Endodermal cell (in vitro differentiated cells): ENCODE data around the gene DOCK2. TPM values are rescaled to one million over a fixed set of nuclear protein-coding genes. Genes with fewer than 3 reads are reported as not detected.

Experiments
- DNase-seq: peaks from one replicate; pipeline ENCODE4 v3.0.0-alpha.2; 2017
- H3K27ac ChIP-seq: 2 replicates; pipeline ENCODE4 v1.5.1; 2013; ENCODE audit warnings: mild to moderate bottlenecking, low read depth, low read length, moderate library complexity
- H3K27me3 ChIP-seq: 2 replicates; pipeline ENCODE4 v1.6.1; 2013; ENCODE audit warnings: mild to moderate bottlenecking, low read length, moderate library complexity; ENCODE audit not compliant: insufficient read depth, control insufficient read depth, poor library complexity, severe bottlenecking
- H3K36me3 ChIP-seq: 2 replicates; pipeline ENCODE4 v1.7.0; 2013; ENCODE audit warnings: mild to moderate bottlenecking, low read length, moderate library complexity; ENCODE audit not compliant: control insufficient read depth, insufficient read depth
- H3K4me1 ChIP-seq: one replicate; pipeline ENCODE4 v1.7.0; 2013; ENCODE audit warnings: low read length; ENCODE audit not compliant: control insufficient read depth, insufficient read depth
- H3K4me3 ChIP-seq: 2 replicates; pipeline ENCODE4 v1.5.1; 2013; ENCODE audit warnings: mild to moderate bottlenecking, low read length, moderate library complexity
- H3K9ac ChIP-seq: 2 replicates; pipeline ENCODE4 v1.6.1; 2013; ENCODE audit warnings: mild to moderate bottlenecking, low read length, moderate library complexity; ENCODE audit not compliant: poor library complexity, severe bottlenecking; ENCODE audit errors: extremely low read depth
- H3K9me3 ChIP-seq: 2 replicates; pipeline ENCODE4 v1.6.1; 2013; ENCODE audit warnings: mild to moderate bottlenecking, low read length, moderate library complexity; ENCODE audit not compliant: control insufficient read depth
- H3K27ac Mint-ChIP-seq: 2 replicates; pipeline ENCODE4 v1.8.0; 2020; ENCODE audit warnings: mixed read lengths
- H3K27me3 Mint-ChIP-seq: 2 replicates; pipeline ENCODE4 v1.8.0; 2021; ENCODE audit warnings: mild to moderate bottlenecking, mixed read lengths; ENCODE audit not compliant: insufficient read depth
- H3K36me3 Mint-ChIP-seq: 2 replicates; pipeline ENCODE4 v1.8.0; 2020; ENCODE audit warnings: low read depth, mixed read lengths
- H3K4me1 Mint-ChIP-seq: 2 replicates; pipeline ENCODE4 v1.8.0; 2020; ENCODE audit warnings: mixed read lengths
- H3K4me3 Mint-ChIP-seq: 2 replicates; pipeline ENCODE4 v1.8.0; 2020; ENCODE audit warnings: mild to moderate bottlenecking, moderate library complexity, mixed read lengths
- H3K9me3 Mint-ChIP-seq: 2 replicates; pipeline ENCODE4 v1.8.0; 2020; ENCODE audit warnings: mild to moderate bottlenecking, mixed read lengths
- whole genome bisulfite sequencing, 2 experiments: methylation state at CpG; one replicate each; pipeline versions ENCODE4 v1.1.5 to v1.1.7; 2013; ENCODE audit warnings: missing lambda C conversion rate in 2 of 2, mixed read lengths in 1 of 2; ENCODE audit not compliant: insufficient coverage in 1 of 2, insufficient read length in 1 of 2; 5-methylcytosine and 5-hydroxymethylcytosine counted together
- total RNA-seq, 2 donors: library from RNA; stranded (reverse); fragmentation: NEBNext Ultra II Directional in 1 of 2; extraction: Animal tissue kit (Norgen Biotek cat#: 25700) in 1 of 2; gene quantifications; 2 replicates in 1 of 2; 3 replicates in 1 of 2; pipeline ENCODE4 v1.2.1, GENCODE V29; 2021
- TF ChIP-seq, protein P1 (sequence below): fragments of 200-600 bp; sonication (generic); conservative IDR thresholded peaks from 2 replicates; pipeline ENCODE4 v1.5.0; 2021; ENCODE audit warnings: antibody characterized with exemption, mild to moderate bottlenecking

Gene DOCK2
- total RNA-seq, 2 donors from 2014 or later, result 2.6 to 3.9 TPM

DNA sequence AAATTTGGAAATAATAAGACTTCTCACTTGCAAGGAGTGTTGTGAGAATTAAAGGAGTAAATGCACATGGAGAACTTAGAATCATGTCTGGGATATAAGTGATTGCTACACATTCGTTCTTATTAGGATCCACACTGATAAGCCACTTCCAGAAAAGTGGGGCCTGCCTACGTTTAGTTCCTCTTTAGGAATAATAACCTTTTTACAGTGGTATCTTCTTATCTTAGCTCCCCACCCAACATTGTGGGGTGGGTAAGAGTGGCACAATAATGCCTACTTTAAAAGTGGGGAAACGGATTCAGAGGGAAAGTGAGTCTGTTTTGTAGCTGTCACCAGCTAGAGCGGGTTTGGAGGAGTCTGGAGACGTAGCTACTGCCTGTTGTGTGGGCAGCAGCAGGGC, 16.0 kb downstream of the DOCK2 start:
- H3K27ac ChIP-seq, result no peak overlapping the region
- no peaks in the 10 kb centered on the region for H3K36me3 Mint-ChIP-seq
- 80 to 89% methylated on average over 1 to 5 of the region's 5 CpGs for WGBS, 2 experiments
- peaks cover 3% of the 10 kb centered on the region for H3K27me3 Mint-ChIP-seq
- TF ChIP-seq, protein P1, sequence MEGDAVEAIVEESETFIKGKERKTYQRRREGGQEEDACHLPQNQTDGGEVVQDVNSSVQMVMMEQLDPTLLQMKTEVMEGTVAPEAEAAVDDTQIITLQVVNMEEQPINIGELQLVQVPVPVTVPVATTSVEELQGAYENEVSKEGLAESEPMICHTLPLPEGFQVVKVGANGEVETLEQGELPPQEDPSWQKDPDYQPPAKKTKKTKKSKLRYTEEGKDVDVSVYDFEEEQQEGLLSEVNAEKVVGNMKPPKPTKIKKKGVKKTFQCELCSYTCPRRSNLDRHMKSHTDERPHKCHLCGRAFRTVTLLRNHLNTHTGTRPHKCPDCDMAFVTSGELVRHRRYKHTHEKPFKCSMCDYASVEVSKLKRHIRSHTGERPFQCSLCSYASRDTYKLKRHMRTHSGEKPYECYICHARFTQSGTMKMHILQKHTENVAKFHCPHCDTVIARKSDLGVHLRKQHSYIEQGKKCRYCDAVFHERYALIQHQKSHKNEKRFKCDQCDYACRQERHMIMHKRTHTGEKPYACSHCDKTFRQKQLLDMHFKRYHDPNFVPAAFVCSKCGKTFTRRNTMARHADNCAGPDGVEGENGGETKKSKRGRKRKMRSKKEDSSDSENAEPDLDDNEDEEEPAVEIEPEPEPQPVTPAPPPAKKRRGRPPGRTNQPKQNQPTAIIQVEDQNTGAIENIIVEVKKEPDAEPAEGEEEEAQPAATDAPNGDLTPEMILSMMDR, result no peak
- no peaks in the 10 kb centered on the region for H3K36me3 ChIP-seq
- H3K4me1 Mint-ChIP-seq, result peaks cover 22% of the 10 kb centered on the region
- H3K4me3 ChIP-seq, result no peak overlapping the region
- H3K27me3 ChIP-seq, result no peaks in the 10 kb centered on the region
- no peaks in the 10 kb centered on the region for H3K4me1 ChIP-seq
- no peaks in the 10 kb centered on the region for H3K9me3 ChIP-seq
- H3K9ac ChIP-seq, result no peak overlapping the region
- H3K4me3 Mint-ChIP-seq, result no peak overlapping the region
- H3K27ac Mint-ChIP-seq, result no peak overlapping the region
- no peaks in the 10 kb centered on the region for H3K9me3 Mint-ChIP-seq
- DNase-seq, result no peak

DNA sequence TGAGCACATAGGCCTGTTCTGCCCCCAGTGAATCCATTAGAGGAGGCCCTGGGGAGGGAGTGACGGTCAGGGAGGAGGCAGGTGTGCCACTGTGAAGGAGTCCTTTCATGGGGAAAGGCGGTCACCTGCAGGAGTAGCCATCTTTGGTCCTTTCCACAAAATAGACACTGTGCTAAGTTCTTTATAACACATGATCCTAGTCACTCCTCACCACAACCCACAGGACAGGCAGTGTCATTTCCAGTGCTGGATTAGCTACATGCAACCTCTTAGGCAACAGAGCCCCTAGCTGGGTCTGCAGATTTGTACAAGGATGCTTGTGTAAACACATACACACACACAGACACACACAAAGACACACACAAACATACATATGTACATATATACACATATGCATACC, 18.3 kb downstream of the DOCK2 start:
- no peaks in the 10 kb centered on the region for H3K36me3 Mint-ChIP-seq
- TF ChIP-seq, protein P1, result no peak
- H3K9me3 Mint-ChIP-seq, result no peaks in the 10 kb centered on the region
- H3K27ac Mint-ChIP-seq, result no peak overlapping the region
- WGBS, 2 experiments, result 89 to 100% methylated on average over 1 to 2 of the region's 2 CpGs
- H3K27ac ChIP-seq, result no peak overlapping the region
- H3K9ac ChIP-seq, result no peak overlapping the region
- DNase-seq, result no peak
- H3K36me3 ChIP-seq, result no peaks in the 10 kb centered on the region
- H3K27me3 ChIP-seq, result no peaks in the 10 kb centered on the region
- no peaks in the 10 kb centered on the region for H3K27me3 Mint-ChIP-seq
- H3K4me3 ChIP-seq, result no peak overlapping the region
- peaks cover 11% of the 10 kb centered on the region for H3K4me1 Mint-ChIP-seq
- no peaks in the 10 kb centered on the region for H3K4me1 ChIP-seq
- no peak overlapping the region for H3K4me3 Mint-ChIP-seq
- no peaks in the 10 kb centered on the region for H3K9me3 ChIP-seq

DNA sequence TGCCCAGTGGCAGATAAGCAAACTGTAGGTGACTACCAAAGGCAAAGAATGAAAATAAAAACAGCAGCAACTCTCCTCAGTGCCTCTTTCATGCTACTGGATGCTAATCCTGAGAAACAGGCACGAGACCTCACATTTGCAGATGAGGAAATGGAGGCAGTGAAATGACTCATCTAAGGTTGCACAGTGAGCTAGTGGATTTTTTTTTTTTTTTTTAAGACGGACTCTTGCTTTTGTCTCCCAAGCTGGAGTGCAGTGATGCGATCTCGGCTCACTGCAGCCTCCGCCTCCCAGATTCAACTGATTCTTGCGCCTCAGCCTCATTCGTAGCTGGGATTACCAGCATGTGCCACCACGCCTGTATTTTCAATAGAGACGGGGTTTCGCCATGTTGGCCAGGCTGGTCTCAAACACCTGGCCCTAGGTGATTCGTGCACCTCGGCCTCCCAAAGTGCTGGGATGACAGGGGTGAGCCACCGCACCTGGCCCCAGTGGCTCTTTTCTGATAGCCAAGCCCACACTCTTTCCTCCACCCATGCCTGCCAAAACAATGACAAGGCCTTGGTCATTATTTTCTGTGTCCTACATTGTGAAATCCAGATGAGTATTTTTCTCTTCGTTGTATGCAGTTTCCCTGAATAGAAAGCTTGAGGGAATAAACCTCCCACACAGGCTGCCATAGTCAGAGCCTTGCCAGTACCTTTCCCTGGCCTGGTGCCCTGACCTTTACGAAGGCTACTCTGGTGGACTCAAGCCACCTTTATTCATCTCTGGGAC, 19.2 kb downstream of the DOCK2 start:
- Mint-ChIP-seq H3K27me3 (no peaks in the 10 kb centered on the region), H3K4me1 (peaks cover 4% of the 10 kb centered on the region), H3K9me3 (no peaks in the 10 kb centered on the region), H3K27ac (no peak overlapping the region), H3K36me3 (no peaks in the 10 kb centered on the region), H3K4me3 (no peak overlapping the region)
- Histone ChIP-seq H3K4me1 (no peaks in the 10 kb centered on the region), H3K27ac (no peak overlapping the region), H3K9me3 (no peaks in the 10 kb centered on the region), H3K27me3 (no peaks in the 10 kb centered on the region), H3K9ac (no peak overlapping the region), H3K4me3 (no peak overlapping the region), H3K36me3 (no peaks in the 10 kb centered on the region)
- 95% methylated on average over 14 to 15 of the region's 15 CpGs for WGBS, 2 experiments
- TF ChIP-seq, protein P1, result no peak
- DNase-seq, result no peak
